HG02870 (cell line): ENCODE results near the gene SBF2.

Experiments used
- ATAC-seq: cut with Tn5 transposase; IDR thresholded peaks from one replicate; pipeline ENCODE4 v1.9.1; 2021; ENCODE audit warnings: mild to moderate bottlenecking, moderate library complexity; ENCODE audit not compliant: unreplicated experiment

SBF2 gene

DNA sequence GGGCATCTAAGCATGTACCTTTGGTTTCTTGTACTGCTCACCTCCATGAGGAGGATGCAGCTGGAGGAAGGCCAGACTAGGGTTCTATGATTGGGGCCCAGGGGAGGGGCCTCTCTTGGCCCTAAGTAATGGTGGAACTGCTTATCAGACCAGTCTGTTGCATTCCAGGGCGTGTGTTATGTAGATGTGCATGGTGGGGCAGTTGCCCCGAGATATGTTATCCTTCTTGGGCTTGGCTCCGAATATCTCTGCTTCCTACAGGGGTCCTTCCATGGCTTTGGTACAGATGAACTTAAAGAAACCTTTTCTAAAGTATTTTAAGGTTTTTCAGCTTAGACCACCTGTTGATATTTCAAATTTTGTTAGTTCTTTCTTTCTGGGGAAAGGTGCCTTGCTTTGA, 504.1 kb downstream of the SBF2 start:
- no peak for ATAC-seq

GRCh38 chr11:9787981-9788521, 506.0 kb downstream of the SBF2 start:
- no peak for ATAC-seq

DNA sequence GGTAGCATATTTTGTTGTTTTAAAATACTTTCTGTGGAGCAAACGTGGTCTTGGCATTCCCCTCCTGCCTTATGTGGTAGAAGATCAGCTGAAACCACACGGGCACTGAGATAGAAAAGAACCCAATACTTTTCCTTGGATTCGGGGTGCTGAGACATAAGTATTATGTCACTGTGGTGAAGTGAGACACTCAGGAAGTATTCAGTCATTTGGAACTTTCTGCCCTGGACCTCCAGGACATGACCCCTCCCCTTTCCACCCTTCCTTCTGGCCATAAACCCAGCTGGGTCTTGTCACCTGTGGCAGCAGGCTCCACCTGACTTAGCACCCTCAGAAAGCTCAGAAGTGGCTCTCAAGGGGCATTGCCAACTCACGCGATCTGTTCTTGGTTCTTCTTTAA, 506.8 kb downstream of the SBF2 start:
- ATAC-seq = no peak

DNA sequence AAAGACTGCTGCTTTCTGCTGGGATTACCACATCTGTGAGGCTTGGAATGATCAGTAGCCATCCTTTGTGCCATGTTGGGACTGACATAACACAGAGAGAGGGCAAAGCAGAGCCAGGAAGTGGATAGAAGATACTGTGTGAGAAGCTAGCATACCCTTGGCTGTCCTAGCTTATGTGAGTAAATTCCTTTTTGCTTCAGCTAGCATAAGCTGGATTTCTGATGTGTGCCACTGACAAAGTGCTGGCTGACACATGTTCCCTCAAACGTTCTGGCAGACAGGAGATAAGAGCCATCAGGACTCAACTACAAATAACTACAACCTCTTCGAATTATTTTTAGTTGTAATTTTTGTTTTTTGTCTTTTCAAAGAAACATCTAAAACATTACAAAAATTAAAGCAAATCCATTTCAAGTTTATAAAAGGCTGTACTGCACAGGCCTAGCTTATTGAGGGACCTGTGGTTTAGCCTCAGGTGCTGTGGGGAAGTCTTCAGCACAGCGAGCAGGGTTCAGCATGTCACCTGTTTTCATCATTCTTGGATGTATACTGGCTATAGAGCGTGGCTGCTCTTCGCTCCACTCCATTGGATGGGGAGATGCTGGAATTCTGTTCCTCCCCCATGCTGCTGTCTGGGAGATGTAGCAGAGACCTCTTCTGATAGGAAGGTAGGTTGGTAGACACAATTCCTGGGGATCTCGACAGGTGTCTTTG, 509.3 kb downstream of the SBF2 start:
- no peak for ATAC-seq

GRCh38 chr11:9783986-9784385, 510.0 kb downstream of the SBF2 start:
- ATAC-seq = no peak

DNA sequence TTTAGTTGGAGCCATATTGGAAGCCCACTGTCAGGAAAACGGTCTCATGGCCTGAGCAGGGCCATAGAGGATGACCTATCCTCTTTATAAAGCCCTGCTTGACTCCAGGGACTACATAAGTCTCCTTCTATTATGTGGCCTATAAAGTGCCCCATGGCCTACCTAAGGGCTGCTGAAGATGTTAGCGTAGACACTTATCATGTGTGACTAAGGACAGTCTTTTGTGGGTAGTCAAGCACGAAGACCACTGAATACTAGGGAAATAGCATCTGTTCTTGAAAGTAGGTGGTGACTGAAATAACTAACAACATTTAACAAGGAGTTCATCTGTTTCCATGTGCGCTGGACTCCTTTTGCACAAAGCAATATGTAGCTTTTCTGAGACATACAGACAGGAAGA, 513.1 kb downstream of the SBF2 start:
- ATAC-seq = no peak

GRCh38 chr11:9777525-9777924, 516.5 kb downstream of the SBF2 start:
- ATAC-seq = no peak

GRCh38 chr11:9777066-9777465, 517.0 kb downstream of the SBF2 start:
- no peak for ATAC-seq

DNA sequence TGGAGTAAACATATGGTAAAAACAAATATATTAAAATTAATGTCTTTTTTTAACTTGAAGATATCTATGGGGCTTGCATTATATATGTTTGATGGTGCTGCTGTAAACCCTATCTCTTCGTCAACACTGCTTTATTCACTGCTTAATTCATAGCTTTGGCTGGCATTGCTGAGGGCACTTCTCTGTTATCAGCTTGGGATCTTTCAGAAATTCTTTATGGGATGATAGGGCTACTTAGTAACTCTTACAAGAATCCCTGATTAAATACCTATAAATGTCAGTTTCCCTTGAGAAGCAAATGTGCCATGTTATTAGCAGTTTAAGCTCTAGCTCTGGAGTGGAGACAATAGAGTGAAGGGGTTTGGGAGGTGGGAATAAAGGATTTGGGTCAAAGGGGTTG, 517.8 kb downstream of the SBF2 start:
- no peak for ATAC-seq

GRCh38 chr11:9775398-9775779, 518.6 kb downstream of the SBF2 start:
- no peak for ATAC-seq

DNA sequence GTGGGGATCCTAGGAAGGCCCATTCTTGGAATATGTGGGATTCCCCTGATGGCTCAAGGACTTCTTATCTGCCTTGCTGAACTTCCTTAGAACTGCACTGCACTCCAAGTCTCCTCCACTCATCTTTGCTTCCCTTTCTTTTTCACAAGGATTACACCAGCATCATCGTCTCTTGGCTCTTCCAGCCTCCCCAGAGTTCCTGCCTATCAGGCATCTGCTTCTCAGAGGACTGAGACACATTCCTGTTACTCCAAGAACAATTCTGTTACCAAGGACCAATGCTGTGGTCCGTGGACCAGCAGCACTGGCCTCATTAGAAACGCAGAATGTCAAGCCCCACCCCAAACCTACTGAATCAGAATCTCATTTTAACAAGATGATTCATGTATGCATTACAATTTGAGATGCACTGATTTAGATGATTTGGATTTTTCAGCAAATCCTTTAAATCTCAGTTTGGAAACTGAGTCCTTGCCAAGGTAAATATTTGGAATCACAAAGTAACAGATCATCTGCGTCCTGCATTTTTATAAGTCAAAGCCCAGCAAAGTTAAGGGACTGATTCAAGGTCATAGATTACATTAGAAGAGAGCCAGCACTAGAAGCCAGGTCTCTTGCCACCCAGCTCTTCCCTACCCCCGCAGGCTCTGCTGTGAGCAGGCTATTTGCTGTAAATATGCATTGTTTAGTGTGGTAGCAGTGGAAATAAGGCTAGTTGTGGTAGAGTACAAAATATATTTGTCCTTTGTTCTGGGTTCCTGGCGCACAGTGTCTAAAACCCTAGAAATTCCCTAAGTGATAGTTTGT, 519.2 kb downstream of the SBF2 start:
- no peak for ATAC-seq

DNA sequence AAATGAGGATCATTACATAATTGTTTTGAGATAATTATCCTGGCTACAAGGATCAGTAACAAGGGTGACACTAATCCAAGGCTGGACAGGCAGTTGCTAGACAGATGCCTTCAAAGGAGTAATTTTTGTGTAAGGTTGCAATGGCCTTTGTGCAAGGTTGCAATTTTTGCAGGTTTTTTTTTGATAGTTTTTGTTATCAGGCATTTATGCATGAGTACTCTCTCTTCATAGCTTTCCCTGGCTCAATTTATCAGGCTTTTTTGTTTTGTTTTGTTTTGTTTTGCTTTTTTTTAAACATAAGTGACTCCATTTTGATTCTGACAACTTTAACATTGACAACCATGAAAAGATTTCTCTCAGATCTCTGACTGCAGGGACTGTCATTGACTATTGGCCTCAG, 519.9 kb downstream of the SBF2 start:
- ATAC-seq = no peak

GRCh38 chr11:9773524-9773923, 520.5 kb downstream of the SBF2 start:
- no peak for ATAC-seq

GRCh38 chr11:9772218-9772617, 521.8 kb downstream of the SBF2 start:
- ATAC-seq = no peak

- ATAC-seq = no peak
Observed at GRCh38 chr11:9771071-9771511, 522.9 kb downstream of the SBF2 start.

DNA sequence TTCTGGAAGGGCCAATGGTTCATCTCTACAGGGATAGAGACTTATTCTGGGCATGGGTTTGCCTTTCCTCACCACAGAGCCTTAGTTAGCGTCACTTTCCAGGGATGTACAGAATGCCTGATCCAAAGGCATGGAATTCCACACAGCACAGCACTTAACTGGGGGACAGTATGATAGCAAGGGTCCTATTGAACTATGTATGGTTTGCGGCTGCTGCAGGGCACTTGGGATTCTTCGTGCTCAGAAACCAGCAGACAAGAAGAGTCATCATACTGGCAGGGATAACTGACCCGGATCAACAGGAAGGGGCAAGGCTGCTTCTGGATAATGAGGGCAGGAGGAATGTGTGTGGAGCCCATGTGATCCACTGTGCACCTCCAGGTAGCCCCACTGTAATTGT, 524.4 kb downstream of the SBF2 start:
- no peak for ATAC-seq

DNA sequence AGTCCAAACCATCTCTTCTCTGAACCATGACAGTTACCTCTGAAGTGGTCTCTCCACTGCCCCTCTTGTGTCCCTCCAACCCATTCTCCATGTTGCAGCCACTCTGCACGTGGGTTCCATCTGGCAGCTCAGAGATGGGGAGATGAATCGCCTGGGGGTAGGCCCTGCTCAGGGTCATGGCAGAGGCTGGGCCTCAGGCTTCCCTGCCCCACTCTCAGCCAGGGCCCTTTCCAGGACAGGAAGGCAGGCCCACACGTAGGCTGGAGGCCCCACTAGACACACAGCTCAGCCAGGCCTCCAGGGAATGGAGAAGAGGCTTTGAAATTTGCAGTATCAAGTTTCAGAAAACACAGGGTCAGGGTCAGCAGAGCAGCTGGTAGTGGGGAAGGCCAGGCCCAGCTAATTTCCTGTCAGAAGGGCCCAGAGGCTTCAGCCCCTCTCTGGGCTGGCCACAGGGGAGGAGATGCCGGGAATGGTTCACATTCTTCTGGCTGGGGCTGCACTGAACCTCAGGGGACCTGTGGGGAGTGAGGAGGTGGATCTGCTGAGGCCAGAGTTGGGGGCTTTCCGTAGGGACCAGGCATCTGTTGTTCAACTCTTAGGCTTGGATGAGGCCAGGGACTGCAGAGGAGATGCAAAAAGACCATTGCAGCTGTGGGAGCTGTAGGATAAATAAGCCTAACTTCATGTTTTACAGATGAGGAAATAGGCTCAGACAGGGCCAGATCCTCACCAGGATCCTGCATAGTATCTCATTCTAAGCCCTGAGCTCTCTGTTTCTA, 528.5 kb downstream of the SBF2 start:
- ATAC-seq = no peak

GRCh38 chr11:9763301-9763700, 530.7 kb downstream of the SBF2 start:
- no peak for ATAC-seq

GRCh38 chr11:9762531-9762930, 531.5 kb downstream of the SBF2 start:
- no peak for ATAC-seq

DNA sequence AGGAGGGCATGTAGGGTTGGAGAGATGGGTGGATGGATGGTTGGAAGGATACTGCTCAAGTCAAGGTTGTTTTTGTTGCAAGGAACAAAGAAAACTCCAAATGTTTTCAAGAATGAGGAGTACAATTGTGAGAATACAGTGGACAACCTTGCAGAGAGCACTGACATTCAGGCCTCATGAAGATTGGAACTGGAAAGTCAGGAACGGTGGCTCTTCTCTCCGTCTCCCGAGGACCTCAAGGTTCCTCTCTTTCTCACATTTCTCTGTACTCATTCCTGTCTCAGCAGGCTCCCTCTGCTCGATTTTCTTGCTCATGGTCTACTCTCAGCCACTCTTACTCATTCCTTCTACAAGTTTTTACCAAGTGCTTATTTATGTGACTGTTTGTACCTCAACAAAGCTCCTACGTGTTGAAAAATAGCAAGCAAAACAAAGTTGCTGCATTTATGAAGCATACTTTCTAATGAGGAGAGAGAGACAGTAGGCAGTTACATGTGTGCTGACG, 532.5 kb downstream of the SBF2 start:
- no peak for ATAC-seq

DNA sequence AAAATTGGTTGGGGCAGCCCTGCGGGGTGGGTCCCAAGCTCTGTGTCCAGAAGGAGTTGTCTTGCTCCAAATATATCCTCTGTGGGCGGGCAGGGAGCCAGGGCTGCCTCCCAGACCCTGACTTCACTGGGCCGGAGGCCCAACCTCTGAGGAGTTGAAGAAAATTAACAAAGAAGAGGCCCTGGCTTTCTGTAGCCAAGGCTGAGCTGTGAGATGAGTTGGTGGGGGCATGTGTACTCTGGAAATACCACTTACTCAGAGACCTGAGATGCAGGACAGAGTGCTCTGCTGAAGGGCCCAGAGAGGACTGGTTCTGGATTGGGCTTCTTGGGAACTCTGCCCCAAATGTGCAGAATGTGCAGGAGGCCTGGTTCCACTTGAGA, 533.8 kb downstream of the SBF2 start:
- no peak for ATAC-seq
